HG03520 (cell line): ENCODE measurements around the gene ZNF750.
"Not testable (repeated sequence)": the region's sequence is repeated elsewhere in the genome, so short reads cannot be mapped to it uniquely, and the experiment has no call there.

Source experiments
- ATAC-seq: cut with Tn5 transposase; IDR thresholded peaks from one replicate; pipeline ENCODE4 v1.9.1; 2021; ENCODE audit warnings: mild to moderate bottlenecking, moderate library complexity; ENCODE audit not compliant: unreplicated experiment

Gene ZNF750

GRCh38 chr17:82798752-82799151 lies 41.1 kb downstream of the ZNF750 start:
- ATAC-seq, result no peak

- no peak for ATAC-seq
These were observed 42.8 kb downstream of the ZNF750 start for GRCh38 chr17:82797061-82797460.

- ATAC-seq, result no peak
These were observed 44.2 kb downstream of the ZNF750 start for GRCh38 chr17:82795615-82796014.

GRCh38 chr17:82794781-82795482 lies 44.9 kb downstream of the ZNF750 start:
- ATAC-seq, result no peak

GRCh38 chr17:82793974-82794630 lies 45.7 kb downstream of the ZNF750 start:
- no peak for ATAC-seq

- no peak for ATAC-seq
These were observed 48.3 kb downstream of the ZNF750 start for GRCh38 chr17:82791532-82791931.

- ATAC-seq, result no peak
These were observed 49.4 kb downstream of the ZNF750 start for GRCh38 chr17:82790391-82790790.

GRCh38 chr17:82789806-82790205 lies 50.0 kb downstream of the ZNF750 start:
- ATAC-seq, result no peak

GRCh38 chr17:82789051-82789592 lies 50.7 kb downstream of the ZNF750 start:
- ATAC-seq, result no peak

GRCh38 chr17:82788206-82789001 lies 51.4 kb downstream of the ZNF750 start:
- ATAC-seq, result no peak

- no peak for ATAC-seq
These were observed 52.6 kb downstream of the ZNF750 start for GRCh38 chr17:82787081-82787848.

GRCh38 chr17:82786427-82786826 lies 53.4 kb downstream of the ZNF750 start:
- no peak for ATAC-seq

- ATAC-seq, result not testable (repeated sequence)
These were observed 54.2 kb downstream of the ZNF750 start for GRCh38 chr17:82785581-82785980.

GRCh38 chr17:82783498-82783897 lies 56.3 kb downstream of the ZNF750 start:
- ATAC-seq, result no peak

- no peak for ATAC-seq
These were observed 57.1 kb downstream of the ZNF750 start for GRCh38 chr17:82782657-82783207.

GRCh38 chr17:82781894-82782274 lies 57.9 kb downstream of the ZNF750 start:
- peak; percentile 48 for ATAC-seq

- no peak for ATAC-seq
These were observed 58.6 kb downstream of the ZNF750 start for GRCh38 chr17:82780971-82781893.

- no peak for ATAC-seq
These were observed 59.6 kb downstream of the ZNF750 start for GRCh38 chr17:82780195-82780594.

GRCh38 chr17:82779541-82779940 lies 60.3 kb downstream of the ZNF750 start:
- ATAC-seq, result no peak
